Stimulated activated CD4-positive, alpha-beta T cell treated with anti-CD3 and anti-CD28 coated beads, Interleukin-2, amount 100 ng/mL, for 24 hours (primary cell): Measurements from ENCODE around the gene DNAI1.
"Not testable (repeated sequence)": the region's sequence is repeated elsewhere in the genome, so short reads cannot be mapped to it uniquely, and the experiment has no call there.

Source experiments
- DNase-seq, 2 donors: peaks; one replicate each; pipeline ENCODE4 v3.0.0-alpha.2; 2020

DNAI1 gene

DNA sequence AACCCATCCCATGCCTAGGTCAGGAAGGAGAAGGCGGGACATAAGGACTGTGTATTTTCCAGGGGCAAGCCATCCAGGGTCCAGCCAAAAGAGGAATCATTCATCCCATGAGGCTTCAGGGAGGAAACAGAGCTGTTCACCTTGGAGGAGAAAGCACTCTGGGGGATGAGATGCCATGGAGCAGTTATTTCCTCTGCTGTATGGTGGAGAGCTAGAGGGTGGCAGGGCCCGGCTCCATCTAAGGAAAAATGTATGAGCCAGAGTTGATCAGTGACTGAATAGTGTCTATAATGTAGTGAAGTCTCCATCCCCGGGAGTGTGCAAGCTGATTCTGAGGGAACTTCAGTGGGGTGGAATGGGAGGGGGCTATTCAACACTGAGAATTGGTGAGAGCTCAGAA lies 56.2 kb downstream of the DNAI1 start:
- DNase-seq = no peak

GRCh38 chr9:34515959-34516358 lies 57.4 kb downstream of the DNAI1 start:
- no peak for DNase-seq

DNA sequence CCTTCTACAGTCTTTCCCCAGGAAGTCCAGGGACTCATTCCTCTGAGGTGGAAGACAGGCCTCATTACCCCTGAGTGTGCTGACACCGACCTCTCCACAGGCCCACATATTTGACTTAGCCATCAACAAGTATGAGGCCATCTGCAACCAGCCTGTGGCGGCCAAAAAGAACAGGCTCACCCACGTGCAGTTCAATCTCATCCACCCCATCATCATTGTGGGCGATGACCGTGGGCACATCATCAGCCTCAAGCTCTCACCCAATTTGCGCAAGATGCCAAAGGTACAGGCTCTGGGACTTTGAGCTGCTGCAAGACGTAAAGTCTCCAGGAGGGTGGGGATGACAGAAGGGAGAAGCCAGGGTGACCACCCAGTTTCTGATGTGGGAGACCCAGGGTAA lies 58.6 kb downstream of the DNAI1 start:
- DNase-seq = no peak

- no peak for DNase-seq
These were observed 59.6 kb downstream of the DNAI1 start for GRCh38 chr9:34518110-34518616.

DNA sequence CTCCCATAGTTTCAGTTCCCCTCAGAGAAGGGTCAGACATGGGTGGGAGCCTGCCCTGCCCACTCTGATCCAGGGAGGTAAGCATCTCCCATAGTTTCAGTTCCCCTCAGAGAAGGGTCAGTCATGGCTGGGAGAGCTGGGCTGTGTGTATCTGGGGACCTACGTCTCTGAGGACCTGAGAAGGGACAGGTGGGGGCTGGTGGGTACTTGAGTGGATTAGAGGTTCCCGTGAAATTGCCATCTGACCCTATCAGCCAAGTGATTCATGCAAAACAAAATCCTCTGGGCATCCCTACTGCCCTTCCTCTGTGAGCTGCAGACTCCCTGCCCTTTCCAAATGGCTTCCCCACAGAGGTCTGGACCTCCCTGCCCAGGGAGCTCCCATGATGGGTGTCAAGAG lies 60.3 kb downstream of the DNAI1 start:
- DNase-seq = no peak

GRCh38 chr9:34519321-34520020 lies 60.9 kb downstream of the DNAI1 start:
- DNase-seq = no peak

DNA sequence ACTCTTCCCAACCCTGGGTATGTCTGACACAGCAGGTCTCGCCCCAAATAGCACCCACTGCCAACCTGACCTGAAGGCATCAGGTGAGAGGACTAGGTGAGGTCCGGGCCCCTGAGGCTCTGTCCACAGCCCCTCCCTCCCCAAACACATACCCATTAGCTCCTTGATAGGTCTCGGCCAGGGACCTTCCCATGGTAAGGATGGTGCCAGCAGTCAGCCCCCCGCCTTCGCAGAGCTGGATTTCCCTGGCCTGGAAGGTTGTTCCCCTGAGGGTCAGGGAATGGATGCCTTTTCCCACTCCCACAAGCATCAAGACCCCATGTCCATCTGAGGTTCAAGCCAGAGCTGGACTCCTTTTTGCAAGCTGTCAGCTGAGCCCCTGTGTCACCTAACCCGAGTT lies 61.5 kb downstream of the DNAI1 start:
- no peak for DNase-seq

GRCh38 chr9:34520505-34521385 lies 62.1 kb downstream of the DNAI1 start:
- DNase-seq = no peak

DNA sequence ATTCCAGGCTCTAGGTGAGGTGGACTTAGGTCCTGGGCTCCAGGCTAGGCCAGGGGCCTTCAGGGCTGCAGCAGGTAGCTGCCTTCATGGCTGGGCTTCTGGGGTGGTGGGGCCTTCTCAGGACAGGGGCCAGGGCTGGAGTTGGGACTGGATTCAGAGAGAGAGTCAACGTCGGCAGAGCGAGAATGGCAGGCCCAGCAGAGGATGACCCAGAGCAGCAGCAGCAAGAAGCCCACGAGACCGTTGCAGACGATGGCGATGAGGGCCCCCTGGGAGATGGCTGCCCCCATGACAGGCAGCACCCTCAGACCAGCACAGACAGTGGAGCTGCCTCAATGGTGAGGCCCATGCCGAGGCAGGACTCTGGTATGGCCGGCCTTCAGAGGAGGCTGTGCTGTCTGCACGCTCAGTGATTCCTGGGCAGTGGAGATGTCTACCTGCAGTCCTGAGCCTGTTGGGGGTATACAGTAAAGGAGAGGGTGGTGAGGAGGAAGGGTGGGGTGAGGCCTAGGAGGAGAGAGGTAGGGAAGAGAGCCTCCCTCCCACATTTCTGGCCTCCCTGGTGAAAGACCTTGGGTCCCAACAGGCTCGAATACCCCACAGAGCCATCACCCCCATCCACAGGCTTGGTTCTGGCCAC lies 62.9 kb downstream of the DNAI1 start:
- DNase-seq = no peak

DNA sequence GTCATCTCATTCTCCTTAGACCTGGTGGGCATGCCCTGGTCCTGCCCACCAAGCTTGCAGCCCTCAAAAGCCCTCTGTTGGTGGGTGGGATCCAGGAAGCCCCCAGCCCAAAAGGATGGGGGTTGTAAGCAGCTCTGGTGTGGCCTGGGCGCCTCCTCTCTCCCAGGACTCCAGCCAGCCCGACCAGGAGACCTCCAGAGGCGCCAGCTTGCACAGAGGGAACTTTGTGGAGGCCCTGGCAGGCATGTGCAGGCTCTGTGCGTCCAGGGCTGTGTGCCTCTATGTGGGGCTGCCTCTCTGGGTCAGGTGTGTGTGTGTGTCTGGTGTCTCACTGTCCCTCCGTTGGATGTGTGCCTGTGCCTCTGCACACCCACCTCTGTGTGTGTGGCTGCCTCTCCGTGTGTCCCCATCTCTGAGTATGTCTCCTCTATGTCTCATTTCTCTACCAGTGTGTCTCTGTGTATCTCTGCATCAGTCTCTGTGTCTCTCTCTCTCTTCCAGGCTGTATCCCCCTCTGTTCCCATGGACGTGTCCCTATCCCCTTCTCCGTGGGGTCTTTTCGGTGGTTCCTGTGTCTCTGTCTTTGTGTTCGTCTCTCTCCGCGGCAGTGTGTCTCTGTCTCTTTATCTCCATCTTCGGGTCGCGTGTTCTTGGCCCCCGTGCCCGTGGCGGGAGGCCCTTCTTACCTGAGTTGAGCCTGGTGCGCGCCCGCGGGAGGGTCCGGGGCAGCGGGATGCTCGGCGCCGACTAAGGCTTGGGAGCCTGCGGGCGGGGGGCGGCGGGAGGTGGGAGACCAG lies 63.7 kb downstream of the DNAI1 start:
- DNase-seq = no peak

- peak; percentile 91 to 93 for DNase-seq
These were observed 64.6 kb downstream of the DNAI1 start, which contains the start of gene ENHO for GRCh38 chr9:34522971-34523797. ENHO (minus strand) TSS chr9:34522990; CDS start chr9:34521695, 1,295 bp downstream.

- no peak for DNase-seq
These were observed 65.7 kb downstream of the DNAI1 start for GRCh38 chr9:34524349-34524748.

GRCh38 chr9:34526026-34526425 lies 67.4 kb downstream of the DNAI1 start:
- DNase-seq = no peak

- not testable (repeated sequence) for DNase-seq
These were observed 73.4 kb downstream of the DNAI1 start for GRCh38 chr9:34532041-34532440.

GRCh38 chr9:34536685-34537084 lies 78.1 kb downstream of the DNAI1 start:
- DNase-seq = no peak

GRCh38 chr9:34540827-34541226 lies 82.2 kb downstream of the DNAI1 start:
- DNase-seq = no peak

DNA sequence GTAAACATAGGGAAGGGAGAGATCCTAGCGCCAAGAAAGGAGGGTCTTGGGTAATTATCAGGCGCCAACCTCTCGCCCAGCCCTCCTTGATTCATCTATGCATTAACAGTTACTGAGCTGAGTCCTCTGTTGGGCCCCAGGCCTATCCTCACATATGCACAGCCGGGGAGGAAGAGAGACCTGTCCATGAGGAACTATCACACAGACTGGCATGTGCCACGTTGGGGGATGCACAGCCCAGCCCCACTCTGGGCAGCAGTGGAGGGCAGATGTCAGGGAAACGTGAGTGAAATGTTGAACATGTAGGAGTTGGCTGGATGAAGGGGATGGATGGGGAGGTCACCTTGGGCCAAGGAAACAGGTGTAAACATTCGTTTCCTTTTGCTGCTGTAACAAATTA lies 82.9 kb downstream of the DNAI1 start:
- no peak for DNase-seq

DNA sequence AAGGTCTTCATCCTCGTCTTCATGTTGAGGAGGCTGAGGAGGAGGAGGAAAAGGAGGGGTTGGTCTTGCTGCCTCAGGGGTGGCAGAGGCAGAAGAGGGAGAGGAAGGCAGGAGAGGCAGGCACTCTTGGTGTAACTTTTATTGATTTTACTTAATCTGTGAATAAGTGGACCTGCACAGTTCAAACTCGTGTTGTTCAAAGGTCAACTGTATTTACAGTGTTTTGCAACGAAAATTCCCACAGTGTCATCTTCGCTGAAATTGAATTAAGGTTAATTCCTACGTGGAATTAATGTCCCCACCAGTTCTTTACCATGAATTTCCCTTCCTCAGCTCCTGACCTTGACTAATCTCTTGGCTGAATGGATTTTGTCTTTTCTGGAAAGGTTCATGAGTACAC lies 85.4 kb downstream of the DNAI1 start:
- DNase-seq = no peak

- no peak for DNase-seq
These were observed 86.9 kb downstream of the DNAI1 start for GRCh38 chr9:34545497-34545896.

DNA sequence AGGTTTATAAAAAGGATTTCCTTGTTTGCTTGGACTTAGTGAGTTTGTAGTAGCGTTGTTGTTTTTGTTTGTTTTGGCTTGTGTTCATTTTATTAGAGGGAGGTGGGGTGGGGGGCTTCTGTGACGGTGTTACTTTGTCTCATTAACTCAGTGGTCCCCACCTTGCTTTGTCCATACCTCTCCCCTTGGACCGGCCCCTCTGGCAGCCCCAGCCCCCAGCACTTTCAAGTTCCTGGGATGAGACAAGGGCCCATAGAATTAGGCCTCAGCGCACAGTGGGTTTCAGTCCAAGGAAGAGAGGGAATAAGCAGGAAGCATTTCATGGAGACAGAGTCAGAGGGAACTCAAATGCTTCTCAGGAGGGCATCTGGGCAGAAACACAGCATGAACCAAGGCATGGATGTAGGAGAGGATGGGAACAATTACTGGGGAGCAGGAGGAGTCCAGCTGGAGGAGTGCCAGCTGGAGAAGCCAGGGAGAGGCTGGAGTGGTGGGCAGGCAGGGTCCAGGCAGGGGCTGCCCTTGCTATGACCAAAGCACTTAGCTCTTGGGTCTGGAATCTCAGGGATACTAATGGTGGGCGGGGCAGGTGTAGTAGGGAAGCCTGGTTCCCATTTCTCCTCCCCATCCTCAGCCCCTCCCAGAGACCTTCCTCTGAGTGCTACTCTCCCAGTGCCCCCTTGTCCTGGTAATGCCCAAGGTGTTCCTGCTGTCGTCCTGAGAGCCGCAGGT lies 87.7 kb downstream of the DNAI1 start:
- DNase-seq = no peak
